B cell (primary cell): ENCODE data around the gene SAA1.

ENCODE experiments used
- EZH2 ChIP-seq: IDR thresholded peaks from 2 replicates; pipeline ENCODE4 v1.6.1; 2012; ENCODE audit warnings: borderline replicate concordance, low read depth, mild to moderate bottlenecking, moderate library complexity, low read length; ENCODE audit not compliant: insufficient read depth, poor library complexity, severe bottlenecking
- TF ChIP-seq, protein P1 (sequence below): fragments of 200-600 bp; IDR thresholded peaks from one replicate; pipeline ENCODE4 v1.8.0; 2022; ENCODE audit warnings: antibody characterized with exemption, mild to moderate bottlenecking

DNA sequence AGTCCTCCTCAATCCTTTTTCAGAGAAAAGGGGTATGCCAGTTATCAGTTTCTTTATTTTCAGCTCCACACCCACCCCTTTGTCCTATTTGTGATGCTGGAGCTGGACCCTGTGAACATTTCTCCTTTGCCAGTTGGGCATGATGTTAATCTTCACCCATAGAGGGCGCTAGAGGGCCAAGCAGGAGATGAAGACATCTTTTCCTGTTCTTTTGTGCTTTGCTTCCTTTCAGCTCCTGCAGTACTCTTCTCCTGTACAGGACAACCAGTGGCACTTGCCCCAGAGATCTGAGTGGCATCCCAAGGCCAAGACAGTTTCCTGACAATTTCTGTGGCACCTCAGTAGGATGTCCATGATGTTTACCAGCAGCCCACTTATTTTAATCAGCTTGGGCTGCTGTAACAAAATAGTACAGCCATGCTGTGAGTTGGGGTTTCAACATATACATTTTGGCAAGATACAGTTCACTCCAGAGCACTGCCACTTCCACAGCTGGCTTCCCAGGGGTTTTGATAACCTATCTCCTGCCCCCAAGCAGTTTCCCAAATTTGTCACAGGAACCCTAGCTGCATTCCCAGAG lies 22.2 kb upstream of the SAA1 start:
- TF ChIP-seq, protein P1, sequence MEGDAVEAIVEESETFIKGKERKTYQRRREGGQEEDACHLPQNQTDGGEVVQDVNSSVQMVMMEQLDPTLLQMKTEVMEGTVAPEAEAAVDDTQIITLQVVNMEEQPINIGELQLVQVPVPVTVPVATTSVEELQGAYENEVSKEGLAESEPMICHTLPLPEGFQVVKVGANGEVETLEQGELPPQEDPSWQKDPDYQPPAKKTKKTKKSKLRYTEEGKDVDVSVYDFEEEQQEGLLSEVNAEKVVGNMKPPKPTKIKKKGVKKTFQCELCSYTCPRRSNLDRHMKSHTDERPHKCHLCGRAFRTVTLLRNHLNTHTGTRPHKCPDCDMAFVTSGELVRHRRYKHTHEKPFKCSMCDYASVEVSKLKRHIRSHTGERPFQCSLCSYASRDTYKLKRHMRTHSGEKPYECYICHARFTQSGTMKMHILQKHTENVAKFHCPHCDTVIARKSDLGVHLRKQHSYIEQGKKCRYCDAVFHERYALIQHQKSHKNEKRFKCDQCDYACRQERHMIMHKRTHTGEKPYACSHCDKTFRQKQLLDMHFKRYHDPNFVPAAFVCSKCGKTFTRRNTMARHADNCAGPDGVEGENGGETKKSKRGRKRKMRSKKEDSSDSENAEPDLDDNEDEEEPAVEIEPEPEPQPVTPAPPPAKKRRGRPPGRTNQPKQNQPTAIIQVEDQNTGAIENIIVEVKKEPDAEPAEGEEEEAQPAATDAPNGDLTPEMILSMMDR: peak; percentile 90
- no peak for TF ChIP-seq EZH2
